Uterus (tissue), 4 donors: ENCODE data around the gene CACNA1B. TPM values are rescaled to one million over a fixed set of nuclear protein-coding genes. Genes with fewer than 3 reads are reported as not detected.

ENCODE experiments used
- DNase-seq, 2 donors: peaks; one replicate each; pipeline ENCODE4 v3.0.0-alpha.2; 2019 to 2020
- H3K27ac ChIP-seq, 2 donors: fragments of 200-600 bp; sonication (generic); 1 replicate in 1 of 2; 2 replicates in 1 of 2; pipeline ENCODE4 v1.5.1; 2016 to 2018
- H3K27me3 ChIP-seq, 2 donors: fragments of 200-600 bp; sonication (generic); one replicate each; pipeline ENCODE4 v1.5.1; 2018 to 2019; ENCODE audit warnings: control low read depth in 1 of 2
- H3K36me3 ChIP-seq, 2 donors: fragments of 200-600 bp; sonication (generic); one replicate each; pipeline ENCODE4 v1.5.1; 2019; ENCODE audit warnings: control low read depth in 1 of 2
- H3K4me1 ChIP-seq, 2 donors: fragments of 200-600 bp; sonication (generic); one replicate each; pipeline ENCODE4 v1.5.1; 2018 to 2019; ENCODE audit warnings: control low read depth in 1 of 2
- H3K4me3 ChIP-seq, 2 donors: fragments of 200-600 bp; sonication (generic); 1 replicate in 1 of 2; 2 replicates in 1 of 2; pipeline ENCODE4 v1.5.1; 2018 to 2019; ENCODE audit warnings: mild to moderate bottlenecking in 1 of 2
- H3K9me3 ChIP-seq, 2 donors: fragments of 200-600 bp; sonication (generic); one replicate each; pipeline ENCODE4 v1.5.1; 2019; ENCODE audit warnings: control low read depth in 1 of 2
- POLR2A ChIP-seq, 2 donors: fragments of 450-650 bp; IDR thresholded peaks; one replicate each; pipeline ENCODE4 v1.6.1; 2016; ENCODE audit warnings: antibody characterized with exemption in 2 of 2, mild to moderate bottlenecking in 1 of 2, moderate library complexity in 1 of 2
- intact Hi-C: fragments of 100-400 bp; cut with DNase I; formaldehyde crosslinking; loops from one replicate; pipeline ENCODE4 v1.15.1; 2023; ENCODE audit warnings: low total_unique reads
- total RNA-seq, 4 donors: library from RNA; depleted of rRNA in 3 of 4; stranded (reverse); fragments of >200 nt in 3 of 4; gene quantifications; one replicate each; pipeline versions ENCODE4 v1.1.0 to v1.2.4, GENCODE V29; 2014 to 2023
- TF ChIP-seq, protein P1 (sequence below), 4 experiments: fragments of 200-600 bp in 2 of 4; fragments of 450-650 bp in 2 of 4; sonication (generic) in 2 of 4; IDR thresholded peaks; one replicate each; pipeline ENCODE4 v1.5.1; 2016 to 2019; ENCODE audit warnings: antibody characterized with exemption in 4 of 4, mild to moderate bottlenecking in 2 of 4, moderate library complexity in 1 of 4
- donor health status: DM: yes; HTN: yes; CAD: no.

Gene CACNA1B
- total RNA-seq, 4 donors from 2014 or later: 0.12 to 0.97 TPM; not detected in 2

DNA sequence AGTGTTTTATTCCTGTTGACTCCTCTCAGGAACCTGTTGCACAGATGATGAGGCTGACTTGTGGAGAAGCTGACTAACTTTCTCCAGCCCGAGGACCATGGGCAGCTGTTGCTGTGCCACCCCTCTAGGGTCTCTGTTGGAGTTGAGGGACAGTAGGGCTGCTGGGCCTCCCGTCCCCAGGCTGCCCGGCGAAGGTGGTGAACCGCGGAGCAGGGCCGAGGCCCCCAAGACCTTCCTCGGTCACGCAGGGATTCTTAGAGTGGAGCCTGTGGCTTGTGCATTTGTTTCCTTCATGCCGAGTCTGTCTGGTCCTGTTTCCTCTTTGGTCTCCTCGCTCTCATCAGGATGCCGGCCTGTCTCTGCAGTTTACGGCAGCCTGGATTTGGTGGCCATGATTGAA is 40.2 kb downstream of the CACNA1B start:
- Histone ChIP-seq H3K4me3 (no peak overlapping the region), H3K27ac (no peak overlapping the region), H3K27me3 (no peaks in the 10 kb centered on the region), H3K36me3 (no peaks in the 10 kb centered on the region), H3K9me3 (no peaks in the 10 kb centered on the region), H3K4me1 (no peaks in the 10 kb centered on the region)
- TF ChIP-seq, protein P1, sequence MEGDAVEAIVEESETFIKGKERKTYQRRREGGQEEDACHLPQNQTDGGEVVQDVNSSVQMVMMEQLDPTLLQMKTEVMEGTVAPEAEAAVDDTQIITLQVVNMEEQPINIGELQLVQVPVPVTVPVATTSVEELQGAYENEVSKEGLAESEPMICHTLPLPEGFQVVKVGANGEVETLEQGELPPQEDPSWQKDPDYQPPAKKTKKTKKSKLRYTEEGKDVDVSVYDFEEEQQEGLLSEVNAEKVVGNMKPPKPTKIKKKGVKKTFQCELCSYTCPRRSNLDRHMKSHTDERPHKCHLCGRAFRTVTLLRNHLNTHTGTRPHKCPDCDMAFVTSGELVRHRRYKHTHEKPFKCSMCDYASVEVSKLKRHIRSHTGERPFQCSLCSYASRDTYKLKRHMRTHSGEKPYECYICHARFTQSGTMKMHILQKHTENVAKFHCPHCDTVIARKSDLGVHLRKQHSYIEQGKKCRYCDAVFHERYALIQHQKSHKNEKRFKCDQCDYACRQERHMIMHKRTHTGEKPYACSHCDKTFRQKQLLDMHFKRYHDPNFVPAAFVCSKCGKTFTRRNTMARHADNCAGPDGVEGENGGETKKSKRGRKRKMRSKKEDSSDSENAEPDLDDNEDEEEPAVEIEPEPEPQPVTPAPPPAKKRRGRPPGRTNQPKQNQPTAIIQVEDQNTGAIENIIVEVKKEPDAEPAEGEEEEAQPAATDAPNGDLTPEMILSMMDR (IDR thresholded peaks at IDR 0.05): no peak
- TF ChIP-seq POLR2A (IDR thresholded peaks at IDR 0.05): no peak
- intact Hi-C loops: no loop called here
- DNase-seq: no peak

DNA sequence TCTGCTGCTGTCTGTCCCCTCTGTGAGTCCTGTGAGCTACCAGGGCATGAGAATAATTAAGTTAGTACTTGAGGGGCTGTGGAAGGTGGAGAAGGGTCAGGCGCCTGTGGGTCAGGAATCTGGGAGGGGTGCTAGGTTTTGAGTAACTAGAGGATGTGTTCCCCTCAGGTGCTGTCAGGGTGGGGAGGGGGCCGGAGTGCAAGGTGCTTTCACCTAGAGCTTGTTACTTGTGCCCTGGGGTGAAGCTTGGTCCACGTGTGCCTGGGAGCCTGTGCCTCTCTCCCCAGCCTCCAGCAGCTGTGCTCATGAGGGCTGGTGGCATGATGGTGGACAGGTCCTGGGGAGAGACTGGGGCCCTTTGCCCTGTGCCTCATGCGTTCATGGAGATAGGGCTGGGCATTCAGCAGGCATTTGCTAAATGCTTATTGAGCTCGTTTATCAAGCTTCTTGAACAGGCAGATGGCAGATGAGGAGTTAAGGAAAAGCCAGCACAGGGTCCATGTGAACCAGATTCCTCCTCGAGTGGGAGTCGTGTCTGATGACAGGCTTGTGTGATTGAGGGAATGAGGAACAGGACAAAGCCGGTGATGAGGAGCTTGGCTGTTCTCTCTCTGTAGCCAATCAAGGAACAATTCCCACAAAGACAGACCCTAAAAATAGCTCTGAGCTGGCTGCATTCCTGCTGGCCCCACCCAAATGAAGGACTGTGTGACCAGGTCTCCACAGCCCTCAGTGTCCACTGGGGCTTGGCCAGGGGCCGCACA is 40.9 kb downstream of the CACNA1B start:
- TF ChIP-seq POLR2A (IDR thresholded peaks at IDR 0.05): no peak
- TF ChIP-seq, protein P1 (IDR thresholded peaks at IDR 0.05): no peak
- no peak overlapping the region for H3K4me3 ChIP-seq
- H3K27ac ChIP-seq: no peak overlapping the region
- H3K9me3 ChIP-seq: no peaks in the 10 kb centered on the region
- intact Hi-C loops: no loop called here
- H3K4me1 ChIP-seq: no peaks in the 10 kb centered on the region
- no peak for DNase-seq
- H3K36me3 ChIP-seq: no peaks in the 10 kb centered on the region
- H3K27me3 ChIP-seq: no peaks in the 10 kb centered on the region

DNA sequence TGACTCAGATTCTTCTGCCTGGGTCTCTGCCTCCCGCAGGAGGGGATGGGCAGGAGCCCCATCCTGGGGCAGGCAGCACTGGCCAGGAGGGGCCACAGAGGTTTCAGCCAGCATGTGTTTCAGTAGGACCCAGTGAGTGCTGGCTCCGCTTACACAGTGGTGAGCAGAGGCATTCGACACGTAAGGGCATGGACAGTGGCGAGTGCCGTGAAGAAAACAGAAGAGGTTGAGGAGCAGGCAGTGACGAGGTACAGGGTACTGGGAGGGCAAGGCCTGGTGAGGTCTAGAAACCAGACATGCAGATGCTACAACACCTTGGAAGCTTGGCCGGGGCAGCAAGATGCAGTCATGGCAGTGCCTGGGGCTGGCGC is 41.5 kb downstream of the CACNA1B start:
- Histone ChIP-seq H3K36me3 (no peaks in the 10 kb centered on the region), H3K4me1 (no peaks in the 10 kb centered on the region), H3K27me3 (no peaks in the 10 kb centered on the region), H3K27ac (no peak overlapping the region), H3K9me3 (no peaks in the 10 kb centered on the region), H3K4me3 (no peak overlapping the region)
- intact Hi-C loops: no loop called here
- DNase-seq: no peak
- TF ChIP-seq, protein P1 (IDR thresholded peaks at IDR 0.05): no peak
- TF ChIP-seq POLR2A (IDR thresholded peaks at IDR 0.05): no peak

DNA sequence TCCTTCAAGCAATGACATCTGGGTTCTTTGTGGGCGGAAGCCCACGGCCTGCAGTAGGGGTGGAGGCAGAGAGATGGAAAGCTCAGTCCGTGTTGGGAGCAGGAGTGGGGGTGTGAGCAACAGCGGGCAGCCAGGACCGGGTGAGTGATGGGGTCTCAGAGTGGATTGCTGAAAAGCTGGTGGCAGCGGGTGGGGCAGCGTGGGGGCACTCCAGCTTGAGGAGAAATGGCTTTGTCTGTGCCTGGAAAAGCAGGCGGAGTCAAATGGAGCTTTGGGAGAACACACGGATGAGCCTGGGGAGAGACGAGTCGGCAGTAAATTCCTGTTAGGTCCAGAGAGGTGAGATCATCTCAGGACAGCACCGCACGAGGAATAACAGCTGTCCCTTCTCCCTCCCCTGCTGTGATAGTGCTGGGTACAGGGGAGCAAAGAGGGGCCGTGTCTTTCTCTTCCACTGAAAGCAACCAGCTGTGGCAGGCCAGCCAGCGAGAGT is 42.1 kb downstream of the CACNA1B start:
- H3K36me3 ChIP-seq: no peaks in the 10 kb centered on the region
- intact Hi-C loops: no loop called here
- H3K27me3 ChIP-seq: no peaks in the 10 kb centered on the region
- DNase-seq: no peak
- H3K27ac ChIP-seq: no peak overlapping the region
- no peaks in the 10 kb centered on the region for H3K9me3 ChIP-seq
- TF ChIP-seq, protein P1 (IDR thresholded peaks at IDR 0.05): no peak
- no peak overlapping the region for H3K4me3 ChIP-seq
- no peaks in the 10 kb centered on the region for H3K4me1 ChIP-seq

DNA sequence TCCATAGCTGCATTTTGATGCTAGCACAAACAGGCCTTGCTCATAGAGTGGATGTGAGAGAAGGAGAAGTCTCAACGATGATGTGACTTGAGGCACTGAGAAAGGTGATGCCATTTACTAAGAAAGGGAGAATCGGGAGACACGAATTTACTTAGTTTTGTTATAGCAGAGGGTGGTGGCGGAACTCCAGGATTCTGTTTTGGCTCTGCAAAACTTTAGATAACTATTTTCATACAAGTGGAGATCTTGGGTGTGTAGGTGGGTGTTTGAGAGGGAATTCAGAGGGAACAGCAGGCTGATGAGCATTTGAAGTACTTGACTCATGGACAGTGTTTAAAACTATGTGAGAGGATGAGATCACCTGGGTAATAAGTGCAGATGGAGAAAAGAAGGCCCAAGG is 43.2 kb downstream of the CACNA1B start:
- no peak overlapping the region for H3K4me3 ChIP-seq
- no peak for TF ChIP-seq POLR2A (IDR thresholded peaks at IDR 0.05)
- TF ChIP-seq, protein P1 (IDR thresholded peaks at IDR 0.05): no peak
- no peak overlapping the region for H3K27ac ChIP-seq
- DNase-seq: no peak
- no peaks in the 10 kb centered on the region for H3K4me1 ChIP-seq
- no peaks in the 10 kb centered on the region for H3K36me3 ChIP-seq
- no peaks in the 10 kb centered on the region for H3K27me3 ChIP-seq
- H3K9me3 ChIP-seq: no peaks in the 10 kb centered on the region
- intact Hi-C loops: no loop called here
